SK-N-MC (cell line): ENCODE data around the gene HOXC5.

Experiments used
- DNase-seq: peaks from one replicate; pipeline ENCODE4 v3.0.0-alpha.2; 2011; ENCODE audit warnings: low read depth, low spot score
- H3K27ac ChIP-seq: fragments of 200-600 bp; sonication (generic); 2 replicates; pipeline ENCODE4 v1.5.1; 2016; ENCODE audit warnings: mixed run types
- H3K36me3 ChIP-seq: fragments of 200-600 bp; sonication (generic); 2 replicates; pipeline ENCODE4 v1.6.1; 2017; ENCODE audit warnings: antibody characterized with exemption, low read length, mixed read lengths; ENCODE audit not compliant: insufficient read depth
- H3K4me3 ChIP-seq: fragments of 200-600 bp; sonication (generic); 2 replicates; pipeline ENCODE4 v1.5.1; 2016
- H3K9ac ChIP-seq: fragments of 200-600 bp; sonication (generic); 2 replicates; pipeline ENCODE4 v1.8.0; 2017; ENCODE audit warnings: mixed run types, mixed read lengths; ENCODE audit not compliant: insufficient read length
- H3K9me3 ChIP-seq: fragments of 200-600 bp; sonication (generic); 2 replicates; pipeline ENCODE4 v1.6.1; 2017; ENCODE audit warnings: low read depth, mild to moderate bottlenecking, antibody characterized with exemption, low read length, moderate library complexity, mixed read lengths
- EZH2 ChIP-seq: fragments of 200-600 bp; sonication (generic); IDR thresholded peaks from one replicate; pipeline ENCODE4 v1.6.1; 2017; ENCODE audit warnings: antibody characterized with exemption
- FOXP2 ChIP-seq: optimal IDR thresholded peaks from 2 replicates; pipeline ENCODE3; 2011; ENCODE audit warnings: mild to moderate bottlenecking, moderate library complexity; ENCODE audit not compliant: insufficient read depth; ENCODE audit errors: extremely low read length, control extremely low read depth
- POLR2AphosphoS5 ChIP-seq: IDR thresholded peaks from 2 replicates; pipeline ENCODE4 v1.6.1; 2012; ENCODE audit warnings: mild to moderate bottlenecking, low read depth, low read length, borderline replicate concordance

HOXC5 gene

DNA sequence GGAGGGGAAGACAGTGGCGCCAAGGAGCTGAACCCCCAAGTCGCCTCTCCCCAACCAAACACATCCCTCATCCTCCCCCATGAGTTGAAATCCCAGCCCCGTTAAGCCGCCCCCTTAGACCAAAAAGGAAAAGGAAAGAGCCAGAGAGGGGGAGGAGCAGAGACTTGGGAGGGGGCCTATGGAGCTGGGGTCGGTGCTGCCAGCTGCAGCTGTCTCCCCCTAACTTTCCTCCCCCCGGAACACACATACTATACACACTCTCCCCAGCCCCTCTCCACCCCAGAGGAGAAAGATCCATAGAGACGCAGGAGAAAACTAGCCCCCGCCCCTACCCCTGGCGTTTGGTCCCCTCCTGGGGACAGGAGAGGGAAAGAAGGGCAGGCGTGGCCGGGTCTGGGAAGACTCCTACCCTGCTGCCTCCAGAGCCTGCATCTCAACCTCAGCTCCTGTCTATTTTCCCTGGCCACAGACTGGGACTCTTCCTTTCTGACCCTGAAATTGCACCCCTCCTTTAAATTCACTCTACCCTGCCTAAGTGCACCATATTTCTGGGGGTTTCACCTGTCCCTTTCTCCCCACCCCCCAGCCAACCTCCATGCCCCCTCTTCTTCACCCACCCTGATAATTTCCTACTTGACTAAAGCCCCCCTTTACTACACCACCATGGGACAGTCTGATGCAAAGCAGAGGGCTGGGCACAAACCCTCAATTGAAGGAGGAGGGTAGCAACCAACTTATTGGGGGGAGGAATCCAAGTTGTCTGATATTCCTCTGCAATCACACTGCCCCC lies 34.5 kb upstream of the HOXC5 start:
- Histone ChIP-seq H3K36me3 (no peaks in the 10 kb centered on the region), H3K27ac (no peak overlapping the region), H3K9me3 (no peaks in the 10 kb centered on the region), H3K9ac (no peak overlapping the region), H3K4me3 (peak overlapping the region; percentile 99)
- DNase-seq = no peak
- TF ChIP-seq EZH2 (no peak), FOXP2 (no peak), POLR2AphosphoS5 (no peak)

DNA sequence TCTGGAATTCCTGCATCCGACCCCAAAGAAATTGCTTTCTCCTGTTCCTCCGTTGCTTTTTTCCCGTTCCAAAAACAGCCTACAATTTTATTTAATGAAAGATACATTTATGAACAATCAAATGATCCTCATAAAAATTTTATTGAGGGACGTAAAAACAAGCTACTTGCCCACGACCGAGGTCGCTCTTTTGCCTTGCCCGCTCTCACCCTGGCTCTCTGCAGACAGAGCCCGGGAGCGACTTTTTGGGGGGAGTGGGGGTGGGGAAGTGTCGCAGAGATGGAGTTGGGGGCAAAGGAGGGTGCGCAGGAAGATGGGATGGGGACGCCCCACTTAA lies 34.0 kb upstream of the HOXC5 start:
- Histone ChIP-seq H3K27ac (peak overlapping the region; percentile 27; the same call in 1 of the 2 replicates), H3K4me3 (peak overlapping the region; percentile 99), H3K9me3 (no peaks in the 10 kb centered on the region), H3K36me3 (no peaks in the 10 kb centered on the region), H3K9ac (peak overlapping the region; percentile 98)
- TF ChIP-seq POLR2AphosphoS5 (no peak), EZH2 (no peak), FOXP2 (no peak)
- DNase-seq = no peak

DNA sequence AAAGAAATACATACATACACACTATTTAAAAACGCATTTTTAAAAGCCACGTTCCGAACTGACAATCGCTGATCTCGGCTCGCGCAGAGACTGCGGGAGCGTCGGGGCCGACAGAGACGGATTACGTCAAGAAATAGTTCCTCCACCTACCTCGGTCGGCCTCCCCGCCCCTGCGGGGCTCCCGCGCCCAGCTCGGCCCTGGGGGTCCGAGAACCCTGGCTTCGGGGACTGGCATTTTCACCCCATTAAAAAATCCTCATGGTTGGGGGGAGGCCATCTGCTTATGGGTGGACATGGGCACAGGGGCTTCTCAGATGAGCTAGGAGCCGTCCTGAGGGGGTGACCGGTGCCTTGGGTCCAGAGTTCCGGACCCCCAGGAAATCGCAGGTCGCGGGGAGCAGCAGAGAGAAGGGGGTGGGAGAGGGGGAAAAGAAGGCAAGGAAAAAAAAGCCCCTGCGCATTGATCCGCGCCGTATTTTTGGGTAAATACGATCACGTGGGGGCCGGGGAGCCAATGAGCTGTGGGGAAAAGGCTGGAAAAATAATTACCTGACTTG lies 33.2 kb upstream of the HOXC5 start:
- H3K27ac ChIP-seq = peak overlapping the region; percentile 93
- TF ChIP-seq EZH2 (no peak), POLR2AphosphoS5 (peak; percentile 48; the same call in 1 of the 2 replicates)
- peak overlapping the region; percentile 98 for H3K9ac ChIP-seq
- H3K4me3 ChIP-seq = peak overlapping the region; percentile 99
- H3K9me3 ChIP-seq = no peaks in the 10 kb centered on the region
- peak; percentile 69 for DNase-seq
- H3K36me3 ChIP-seq = no peaks in the 10 kb centered on the region

DNA sequence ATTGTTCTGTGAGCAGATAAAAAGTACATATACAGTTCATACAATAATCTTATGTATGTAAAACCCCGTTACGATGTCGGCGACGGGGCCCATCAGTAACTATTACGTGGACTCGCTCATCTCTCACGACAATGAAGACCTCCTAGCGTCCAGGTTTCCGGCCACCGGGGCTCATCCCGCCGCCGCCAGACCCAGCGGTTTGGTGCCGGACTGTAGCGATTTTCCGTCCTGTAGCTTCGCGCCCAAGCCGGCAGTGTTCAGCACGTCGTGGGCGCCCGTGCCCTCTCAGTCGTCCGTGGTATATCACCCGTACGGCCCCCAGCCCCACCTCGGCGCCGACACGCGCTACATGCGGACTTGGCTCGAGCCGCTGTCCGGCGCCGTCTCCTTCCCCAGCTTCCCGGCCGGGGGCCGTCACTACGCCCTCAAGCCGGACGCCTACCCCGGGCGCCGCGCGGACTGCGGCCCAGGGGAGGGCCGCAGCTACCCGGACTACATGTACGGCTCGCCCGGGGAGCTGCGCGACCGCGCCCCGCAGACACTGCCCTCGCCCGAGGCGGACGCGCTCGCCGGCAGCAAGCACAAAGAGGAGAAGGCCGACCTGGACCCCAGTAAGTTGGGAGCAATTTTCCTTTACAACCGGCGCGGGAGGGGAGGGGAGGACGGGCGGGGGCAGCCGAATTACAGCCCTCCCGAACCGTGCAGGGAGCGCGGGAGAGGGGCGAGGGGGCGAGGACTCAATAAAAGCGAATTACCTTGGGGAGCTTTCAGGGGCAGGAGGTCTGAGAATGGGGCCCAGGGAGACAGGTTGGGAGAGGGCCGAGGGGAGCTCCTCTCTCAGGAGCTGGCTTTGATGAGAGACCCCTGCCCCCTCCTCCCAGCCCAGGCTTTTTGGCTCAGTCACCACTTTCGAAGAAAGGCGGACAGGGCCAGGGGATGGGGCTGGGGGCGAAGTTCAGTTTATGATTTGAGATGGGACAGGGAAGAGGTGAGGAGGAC lies 32.4 kb upstream of the HOXC5 start, which contains the start of gene HOXC9:
Gene HOXC9 (plus strand): TSS at position 46 of the 999 bp plus-strand sequence. CDS start 28 bp downstream, at position 74.
- Histone ChIP-seq H3K9me3 (no peaks in the 10 kb centered on the region), H3K9ac (peak within 1 kb of the TSS; percentile 98), H3K27ac (peak within 1 kb of the TSS; percentile 93), H3K36me3 (no peaks in the 10 kb centered on the region), H3K4me3 (peak within 1 kb of the TSS; percentile 99)
- no peak for DNase-seq
- TF ChIP-seq EZH2 (no peak), POLR2AphosphoS5 (peak; percentile 29; the same call in 1 of the 2 replicates)

DNA sequence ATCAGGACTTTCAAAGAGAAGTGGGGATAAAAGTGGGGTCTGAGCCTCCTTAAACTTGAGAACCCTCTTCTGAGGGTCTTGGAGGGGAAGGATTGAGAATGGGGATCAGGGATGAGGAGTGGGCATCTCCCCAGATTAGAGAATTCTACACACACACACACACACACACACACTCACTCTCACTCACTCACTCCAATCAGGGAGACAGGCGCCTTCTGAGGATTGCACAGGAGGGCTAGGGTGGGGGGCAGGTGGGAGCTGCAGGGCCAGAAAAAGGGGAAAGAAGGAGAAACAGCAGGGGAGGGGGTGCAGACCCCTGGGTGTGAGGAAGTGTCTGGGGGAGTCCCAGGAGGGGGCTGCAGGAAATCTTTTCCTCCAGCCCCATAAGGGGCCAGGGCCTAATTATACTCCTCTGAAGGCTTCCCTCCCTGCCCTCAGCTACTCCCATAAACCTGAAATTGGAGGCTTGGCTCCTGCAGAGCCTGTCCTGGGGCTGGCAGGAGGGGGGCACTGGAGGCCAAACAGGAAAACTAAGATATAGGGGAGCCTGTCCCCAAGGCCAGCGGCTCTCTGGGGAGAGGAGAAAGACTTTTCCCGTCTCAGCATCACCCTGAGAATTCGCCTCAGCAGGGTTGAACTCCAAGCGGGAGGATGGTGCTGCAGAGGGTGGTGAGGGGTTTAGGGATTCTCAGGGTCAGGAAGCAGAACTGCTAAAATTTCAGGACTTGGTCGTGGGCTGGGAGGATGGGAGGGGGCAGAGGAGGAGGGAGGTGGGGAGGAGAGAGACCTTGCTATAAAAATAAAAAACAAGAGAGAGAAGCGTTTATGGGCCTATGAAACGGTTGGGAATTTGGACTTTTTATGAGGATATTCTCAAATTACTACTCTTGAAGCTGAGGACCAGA lies 31.3 kb upstream of the HOXC5 start:
- Histone ChIP-seq H3K27ac (no peak overlapping the region), H3K36me3 (no peaks in the 10 kb centered on the region), H3K9me3 (no peaks in the 10 kb centered on the region), H3K4me3 (peak overlapping the region; percentile 99), H3K9ac (peak overlapping the region; percentile 98)
- TF ChIP-seq FOXP2 (no peak), POLR2AphosphoS5 (no peak), EZH2 (no peak)
- DNase-seq = no peak

DNA sequence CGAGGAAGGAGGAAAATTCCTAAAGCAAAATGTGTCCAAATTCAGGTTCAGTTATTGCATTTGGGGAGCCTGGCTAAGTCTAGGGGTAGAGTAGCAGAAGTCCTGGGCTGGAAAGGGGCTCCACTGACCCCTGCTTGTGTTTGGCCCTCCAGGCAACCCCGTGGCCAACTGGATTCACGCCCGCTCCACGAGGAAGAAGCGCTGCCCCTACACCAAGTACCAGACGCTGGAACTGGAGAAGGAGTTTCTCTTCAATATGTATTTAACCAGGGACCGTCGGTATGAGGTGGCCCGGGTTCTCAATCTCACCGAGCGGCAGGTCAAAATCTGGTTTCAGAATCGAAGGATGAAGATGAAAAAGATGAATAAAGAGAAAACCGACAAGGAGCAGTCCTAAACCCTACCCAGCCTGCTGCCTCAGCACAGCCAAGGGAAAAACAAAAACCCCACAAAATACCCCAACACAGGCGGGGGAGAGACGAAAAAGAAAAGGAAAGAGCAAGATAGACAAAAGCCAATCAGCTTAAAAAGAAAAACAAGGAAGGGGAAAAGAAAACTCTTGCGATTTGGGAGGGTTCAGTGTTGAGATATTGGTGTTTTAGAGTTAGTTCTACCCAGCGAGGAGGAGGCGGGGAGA lies 30.5 kb upstream of the HOXC5 start:
- no peak overlapping the region for H3K9ac ChIP-seq
- no peak overlapping the region for H3K4me3 ChIP-seq
- H3K9me3 ChIP-seq = no peaks in the 10 kb centered on the region
- TF ChIP-seq FOXP2 (no peak), EZH2 (no peak), POLR2AphosphoS5 (no peak)
- no peaks in the 10 kb centered on the region for H3K36me3 ChIP-seq
- H3K27ac ChIP-seq = no peak overlapping the region
- DNase-seq = no peak

DNA sequence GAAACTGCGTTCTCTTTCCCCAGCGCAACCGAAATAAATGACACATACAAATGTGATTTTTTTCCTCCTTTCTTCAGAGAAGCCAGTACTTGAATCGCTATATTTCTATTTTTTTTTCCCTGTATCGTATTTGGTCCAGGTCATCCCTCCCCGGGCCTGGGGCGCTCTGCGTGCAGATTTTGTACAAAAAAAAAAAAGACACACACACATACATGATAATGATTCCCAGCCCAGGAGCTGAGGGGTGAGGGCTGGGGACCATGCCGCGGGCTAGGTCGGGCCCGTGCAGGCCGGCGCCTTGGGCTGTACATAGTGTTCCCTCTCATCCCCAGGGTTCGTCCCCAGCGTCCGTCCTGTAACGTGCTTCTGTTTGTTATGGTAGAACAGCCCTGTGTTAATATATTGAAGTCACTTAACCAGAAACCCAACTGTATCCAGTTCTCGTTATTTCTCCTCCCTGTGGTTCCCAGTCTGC lies 29.9 kb upstream of the HOXC5 start:
- Histone ChIP-seq H3K9me3 (no peaks in the 10 kb centered on the region), H3K4me3 (no peak overlapping the region), H3K27ac (no peak overlapping the region), H3K36me3 (no peaks in the 10 kb centered on the region), H3K9ac (no peak overlapping the region)
- TF ChIP-seq FOXP2 = no peak
- no peak for TF ChIP-seq POLR2AphosphoS5
- no peak for TF ChIP-seq EZH2
- DNase-seq = no peak
